Astrocyte (in vitro differentiated cells and primary cell): Measurements from ENCODE around the gene ENPP3. TPM values are rescaled to one million over a fixed set of nuclear protein-coding genes. Genes with fewer than 3 reads are reported as not detected.

ENCODE experiments used
- DNase-seq: peaks from one replicate; pipeline ENCODE4 v3.0.0-alpha.2; 2010; ENCODE audit warnings: low read depth
- FAIRE-seq: peaks from 2 replicates; lab custom pipeline; 2011; peaks lifted over from hg19 to GRCh38; lab: Jason Lieb, UNC
- H2AFZ ChIP-seq: 2 replicates; pipeline ENCODE4 v1.6.0; 2012; ENCODE audit warnings: low read depth, low read length, inconsistent platforms
- H3K27ac ChIP-seq: 2 replicates; pipeline ENCODE4 v1.5.1; 2011; ENCODE audit warnings: low read depth, low read length, inconsistent platforms
- H3K27me3 ChIP-seq: 2 replicates; pipeline ENCODE4 v1.6.0; 2011; ENCODE audit warnings: low read length, inconsistent platforms; ENCODE audit not compliant: insufficient read depth
- H3K36me3 ChIP-seq: 2 replicates; pipeline ENCODE4 v1.5.1; 2011; ENCODE audit warnings: low read length, inconsistent platforms; ENCODE audit not compliant: insufficient read depth
- H3K4me1 ChIP-seq: 2 replicates; pipeline ENCODE4 v1.5.1; 2011; ENCODE audit warnings: low read length, inconsistent platforms; ENCODE audit not compliant: insufficient read depth
- H3K4me2 ChIP-seq: 2 replicates; pipeline ENCODE4 v1.6.0; 2012; ENCODE audit warnings: low read length, inconsistent platforms
- H3K4me3 ChIP-seq: 2 replicates; pipeline ENCODE4 v1.5.1; 2011; ENCODE audit warnings: low read depth, mild to moderate bottlenecking, low read length, inconsistent platforms; ENCODE audit not compliant: insufficient read depth
- H3K79me2 ChIP-seq: 2 replicates; pipeline ENCODE4 v1.6.0; 2012; ENCODE audit warnings: mild to moderate bottlenecking, low read length, inconsistent platforms; ENCODE audit not compliant: insufficient read depth
- H3K9ac ChIP-seq: 2 replicates; pipeline ENCODE4 v1.6.0; 2012; ENCODE audit warnings: mild to moderate bottlenecking, low read length, inconsistent platforms
- H3K9me3 ChIP-seq: 2 replicates; pipeline ENCODE4 v1.5.1; 2012; ENCODE audit warnings: low read depth, mild to moderate bottlenecking, low read length, inconsistent platforms; ENCODE audit not compliant: insufficient read depth
- H4K20me1 ChIP-seq: 2 replicates; pipeline ENCODE4 v1.6.0; 2012; ENCODE audit warnings: low read length, inconsistent platforms; ENCODE audit not compliant: insufficient read depth
- H3K27ac Mint-ChIP-seq: one replicate; pipeline ENCODE4 v1.8.0; 2021; ENCODE audit warnings: mild to moderate bottlenecking, mixed read lengths; ENCODE audit not compliant: unreplicated experiment
- H3K27me3 Mint-ChIP-seq: one replicate; pipeline ENCODE4 v1.8.0; 2021; ENCODE audit warnings: low read depth, mixed read lengths; ENCODE audit not compliant: unreplicated experiment
- H3K36me3 Mint-ChIP-seq: one replicate; pipeline ENCODE4 v1.8.0; 2021; ENCODE audit warnings: low read depth, mixed read lengths; ENCODE audit not compliant: unreplicated experiment
- H3K4me1 Mint-ChIP-seq: one replicate; pipeline ENCODE4 v1.8.0; 2021; ENCODE audit warnings: low read depth, mixed read lengths; ENCODE audit not compliant: unreplicated experiment
- H3K4me3 Mint-ChIP-seq: one replicate; pipeline ENCODE4 v1.8.0; 2021; ENCODE audit warnings: mild to moderate bottlenecking, moderate library complexity, mixed read lengths; ENCODE audit not compliant: unreplicated experiment
- H3K9me3 Mint-ChIP-seq: one replicate; pipeline ENCODE4 v1.8.0; 2021; ENCODE audit warnings: mild to moderate bottlenecking, mixed read lengths; ENCODE audit not compliant: unreplicated experiment
- CTCF ChIP-seq: IDR thresholded peaks from 2 replicates; pipeline ENCODE4 v1.5.1; 2011; ENCODE audit warnings: low read depth, mild to moderate bottlenecking, inconsistent platforms, low read length, moderate library complexity; ENCODE audit not compliant: insufficient read depth
- EZH2 ChIP-seq: IDR thresholded peaks from 2 replicates; pipeline ENCODE4 v1.6.1; 2012; ENCODE audit warnings: mild to moderate bottlenecking, low read length, inconsistent platforms; ENCODE audit not compliant: insufficient read depth
- total RNA-seq: library from RNA; stranded (reverse); gene quantifications from 2 replicates; pipeline ENCODE4 v1.2.1, GENCODE V29; 2021

Gene ENPP3
- total RNA-seq, 1 donor from 2014 or later = not detected

GRCh38 chr6:131600716-131601115 lies 36.4 kb upstream of the ENPP3 start:
- peaks cover 5% of the 10 kb centered on the region for H3K4me1 Mint-ChIP-seq
- no peak overlapping the region for H3K4me3 Mint-ChIP-seq
- FAIRE-seq (peak; percentile 66), DNase-seq (no peak)
- peaks cover 66% of the 10 kb centered on the region for H3K36me3 ChIP-seq
- no peak overlapping the region for H3K4me2 ChIP-seq
- no peak overlapping the region for H2AFZ ChIP-seq
- no peaks in the 10 kb centered on the region for H3K9me3 ChIP-seq
- H3K27ac Mint-ChIP-seq = no peak overlapping the region
- no peak overlapping the region for H3K4me3 ChIP-seq
- H3K9me3 Mint-ChIP-seq = no peaks in the 10 kb centered on the region
- no peak overlapping the region for H3K9ac ChIP-seq
- H3K36me3 Mint-ChIP-seq = peaks cover 2% of the 10 kb centered on the region
- H3K27ac ChIP-seq = no peak overlapping the region
- H4K20me1 ChIP-seq = no peaks in the 10 kb centered on the region
- H3K4me1 ChIP-seq = peaks cover 3% of the 10 kb centered on the region
- no peaks in the 10 kb centered on the region for H3K79me2 ChIP-seq
- no peaks in the 10 kb centered on the region for H3K27me3 ChIP-seq
- TF ChIP-seq CTCF (no peak), EZH2 (no peak)
- no peaks in the 10 kb centered on the region for H3K27me3 Mint-ChIP-seq

DNA sequence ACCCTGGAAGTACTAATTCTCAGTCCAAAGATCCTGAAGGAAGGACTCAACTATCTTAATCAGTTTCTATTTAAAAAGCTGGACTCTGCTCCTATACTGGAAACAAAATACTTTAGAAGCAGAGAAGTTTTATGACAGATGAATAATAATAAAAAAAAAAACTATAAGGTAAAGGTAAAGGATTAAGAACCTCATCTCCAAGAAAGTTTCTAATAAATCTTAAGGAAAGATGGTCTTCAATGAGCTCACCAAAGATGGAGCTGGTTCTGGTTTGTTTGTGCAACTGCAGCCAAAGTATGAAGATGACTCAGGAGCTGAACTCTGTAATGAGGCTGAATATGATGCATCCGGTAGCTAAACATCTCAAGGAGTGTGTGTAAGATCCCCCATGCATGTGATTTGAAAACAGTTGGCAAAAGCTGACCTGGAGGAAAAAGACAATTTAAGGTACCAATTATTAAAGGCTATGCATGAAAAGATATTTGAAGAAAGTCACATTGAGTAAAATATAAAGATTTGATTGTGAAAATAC lies 34.3 kb upstream of the ENPP3 start:
- peak; percentile 95 for FAIRE-seq
- H3K4me1 ChIP-seq = peaks cover 3% of the 10 kb centered on the region
- no peak overlapping the region for H3K4me3 ChIP-seq
- H3K79me2 ChIP-seq = no peaks in the 10 kb centered on the region
- H3K4me2 ChIP-seq = no peak overlapping the region
- H3K36me3 Mint-ChIP-seq = peaks cover 6% of the 10 kb centered on the region
- peak; percentile 89 for DNase-seq
- no peak overlapping the region for H2AFZ ChIP-seq
- no peaks in the 10 kb centered on the region for H3K27me3 Mint-ChIP-seq
- TF ChIP-seq EZH2 (no peak), CTCF (no peak)
- peaks cover 63% of the 10 kb centered on the region for H3K36me3 ChIP-seq
- peaks cover 5% of the 10 kb centered on the region for H3K4me1 Mint-ChIP-seq
- no peaks in the 10 kb centered on the region for H3K9me3 Mint-ChIP-seq
- H3K27me3 ChIP-seq = no peaks in the 10 kb centered on the region
- H3K27ac Mint-ChIP-seq = peak overlapping the region; percentile 21
- H4K20me1 ChIP-seq = no peaks in the 10 kb centered on the region
- H3K27ac ChIP-seq = peak overlapping the region; percentile 51
- no peak overlapping the region for H3K4me3 Mint-ChIP-seq
- H3K9ac ChIP-seq = no peak overlapping the region
- H3K9me3 ChIP-seq = no peaks in the 10 kb centered on the region

DNA sequence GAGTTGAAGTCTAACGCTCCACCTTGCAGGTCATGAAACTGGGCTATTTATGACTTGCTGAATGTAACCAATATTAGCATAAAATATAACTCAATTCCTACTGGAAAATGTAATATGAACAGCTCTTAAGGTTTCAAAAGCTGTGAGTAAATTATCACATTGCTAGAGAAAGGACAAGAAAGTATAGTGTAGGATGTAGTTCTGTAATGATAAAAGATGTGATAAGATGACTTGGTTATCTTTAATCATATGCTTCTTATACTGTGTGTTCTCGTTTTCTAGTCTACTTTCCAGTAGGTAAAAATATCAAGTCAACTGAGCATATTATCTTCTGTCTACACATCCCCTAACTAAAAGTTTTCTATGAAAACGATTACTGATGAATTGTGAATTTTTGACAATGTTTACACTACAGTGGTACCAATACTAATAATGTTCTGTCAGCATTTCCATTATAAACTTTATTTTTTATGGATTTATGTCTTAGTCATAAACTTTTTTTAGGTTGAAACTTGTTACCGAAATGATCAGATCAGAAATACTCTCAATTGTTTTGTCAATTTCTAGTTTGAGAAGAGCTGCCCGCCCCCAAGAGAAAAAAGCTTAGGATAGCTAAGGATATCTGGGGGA lies 23.7 kb upstream of the ENPP3 start:
- no peak overlapping the region for H2AFZ ChIP-seq
- no peak for FAIRE-seq
- Mint-ChIP-seq H3K4me3 (no peak overlapping the region), H3K27me3 (no peaks in the 10 kb centered on the region), H3K4me1 (no peaks in the 10 kb centered on the region), H3K9me3 (no peaks in the 10 kb centered on the region), H3K36me3 (peaks cover 7% of the 10 kb centered on the region), H3K27ac (no peak overlapping the region)
- DNase-seq = no peak
- no peaks in the 10 kb centered on the region for H3K9me3 ChIP-seq
- no peak overlapping the region for H3K4me2 ChIP-seq
- no peaks in the 10 kb centered on the region for H3K79me2 ChIP-seq
- peaks cover 70% of the 10 kb centered on the region for H3K36me3 ChIP-seq
- H3K9ac ChIP-seq = no peak overlapping the region
- H3K4me3 ChIP-seq = no peak overlapping the region
- H3K27ac ChIP-seq = no peak overlapping the region
- H3K27me3 ChIP-seq = no peaks in the 10 kb centered on the region
- no peak for TF ChIP-seq EZH2
- H4K20me1 ChIP-seq = peaks cover 3% of the 10 kb centered on the region
- H3K4me1 ChIP-seq = no peaks in the 10 kb centered on the region
